Measurements from ENCODE around the gene HMGB4.

HMGB4 gene

GRCh38 chr1:33878392-33878791, 14.5 kb downstream of the HMGB4 start (continued):
- TF ChIP-seq ZNF324 (tag by site-specific recombination; IDR thresholded peaks at IDR 0.05) = no peak
- no peak for TF ChIP-seq ZNF488 (tag by site-specific recombination; IDR thresholded peaks at IDR 0.05)
- TF ChIP-seq ZBTB26 (tag by site-specific recombination; optimal IDR thresholded peaks at IDR 0.05) = no peak
- no peak for TF ChIP-seq ZNF133 (tag by site-specific recombination; IDR thresholded peaks at IDR 0.05)
- TF ChIP-seq ZNF555 (tag by site-specific recombination; conservative IDR thresholded peaks at IDR 0.05) = no peak
- no peak for TF ChIP-seq GLI4 (tag by site-specific recombination; IDR thresholded peaks at IDR 0.05)

GRCh38 chr1:33880305-33880704, 16.4 kb downstream of the HMGB4 start:
- CTCF ChIA-PET = interaction anchor here (0.6 to 0.7 kb wide), 2 partner anchors 10 to 542 kb away, joined by 3 to 4 read pairs; no protein-coding TSS in a partner anchor
- POLR2A ChIA-PET = no interaction called here
- Histone ChIP-seq H3K36me3 (ENCODE audit: control insufficient read depth in 2 of 2, insufficient read depth in 1 of 2, low read length in 2 of 2) (no peaks in the 10 kb centered on the region), H3K27ac (ENCODE audit: extremely low read depth, low read depth, low read length) (no peak overlapping the region), H3K9me3 (ENCODE audit: control insufficient read depth, insufficient read depth, low read depth, low read length) (no peaks in the 10 kb centered on the region), H3K4me3 (ENCODE audit: low read depth, low read length) (no peak overlapping the region), H3K4me1 (ENCODE audit: control insufficient read depth, insufficient read depth, low read length) (no peaks in the 10 kb centered on the region)
- TF ChIP-seq ZNF544 (tag by site-specific recombination; IDR thresholded peaks at IDR 0.05) (no peak), REST (tag by site-specific recombination; IDR thresholded peaks at IDR 0.05) (0 out of 2 replicates have a peak, but pooled peaks have one; percentile 30)

- H3K36me3 ChIP-seq (ENCODE audit: control insufficient read depth in 2 of 2, insufficient read depth in 1 of 2, low read length in 2 of 2) = no peaks in the 10 kb centered on the region
- TF ChIP-seq GLI2 (tag by site-specific recombination; IDR thresholded peaks at IDR 0.05; ENCODE audit: borderline replicate concordance, low read depth) (no peak), ZNF311 (tag by site-specific recombination; IDR thresholded peaks at IDR 0.05; ENCODE audit: borderline replicate concordance) (no peak), SCRT2 (tag by site-specific recombination; IDR thresholded peaks at IDR 0.05) (no peak), HOXC10 (CRISPR knock-in tag; IDR thresholded peaks at IDR 0.05) (no peak), ZNF350 (tag by site-specific recombination; IDR thresholded peaks at IDR 0.05) (no peak), ZNF747 (tag by site-specific recombination; IDR thresholded peaks at IDR 0.05) (no peak), ZNF837 (tag by site-specific recombination; IDR thresholded peaks at IDR 0.05) (no peak), ZNF843 (tag by site-specific recombination; IDR thresholded peaks at IDR 0.05) (no peak), ZNF10 (tag by site-specific recombination; IDR thresholded peaks at IDR 0.05) (no peak), ZNF202 (tag by site-specific recombination; IDR thresholded peaks at IDR 0.05; ENCODE audit: borderline replicate concordance) (no peak), KLF16 (tag by site-specific recombination; IDR thresholded peaks at IDR 0.05) (no peak)
- POLR2A ChIA-PET = no interaction called here
- no peak overlapping the region for H3K4me3 ChIP-seq (ENCODE audit: low read depth, low read length)
- CTCF ChIA-PET = interaction anchor here (0.6 to 0.8 kb wide), 2 partner anchors 85 to 254 kb away, joined by 3 to 5 read pairs; no protein-coding TSS in a partner anchor
- H3K27ac ChIP-seq (ENCODE audit: extremely low read depth, low read depth, low read length) = no peak overlapping the region
- no peaks in the 10 kb centered on the region for H3K4me1 ChIP-seq (ENCODE audit: control insufficient read depth, insufficient read depth, low read length)
- no peaks in the 10 kb centered on the region for H3K9me3 ChIP-seq (ENCODE audit: control insufficient read depth, insufficient read depth, low read depth, low read length)
These were observed 22.6 kb downstream of the HMGB4 start for GRCh38 chr1:33886496-33886895.

Measured in HEK293 (cell line).